CD4-positive, alpha-beta T cell treated with Interleukin-6 at 100 ng/mL for 8 hours (primary cell): Measurements from ENCODE around the gene SLC35A5.
A peak's percentile ranks its signal among the peaks of the same experiment; 100 is the strongest.

Experiments
- DNase-seq: peaks from one replicate; pipeline ENCODE4 v3.0.0-alpha.2; 2020; ENCODE audit warnings: mixed read lengths, low spot score

The SLC35A5 gene

DNA sequence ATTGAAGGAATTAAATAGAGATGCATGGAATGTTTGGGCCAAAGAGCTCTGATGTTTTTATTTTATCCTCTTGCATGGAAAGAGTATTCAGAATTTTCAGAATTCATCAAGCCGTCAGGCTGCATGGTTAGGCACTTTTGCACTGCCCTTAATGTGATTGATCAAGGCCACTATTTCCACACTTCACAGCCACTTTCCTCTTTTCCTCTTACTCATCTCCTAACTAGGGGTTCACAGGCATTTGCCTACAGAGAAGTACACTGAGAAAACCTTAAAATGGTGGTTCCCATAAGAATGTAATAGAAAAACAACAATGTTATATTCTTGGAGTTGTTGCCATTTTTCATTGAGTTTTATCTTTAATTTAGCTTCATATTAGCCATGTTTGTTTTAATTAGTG, 10.9 kb downstream of the SLC35A5 start:
- DNase-seq: no peak

GRCh38 chr3:112579232-112579631, 17.4 kb downstream of the SLC35A5 start:
- no peak for DNase-seq

GRCh38 chr3:112579697-112580096, 17.9 kb downstream of the SLC35A5 start:
- DNase-seq: no peak

DNA sequence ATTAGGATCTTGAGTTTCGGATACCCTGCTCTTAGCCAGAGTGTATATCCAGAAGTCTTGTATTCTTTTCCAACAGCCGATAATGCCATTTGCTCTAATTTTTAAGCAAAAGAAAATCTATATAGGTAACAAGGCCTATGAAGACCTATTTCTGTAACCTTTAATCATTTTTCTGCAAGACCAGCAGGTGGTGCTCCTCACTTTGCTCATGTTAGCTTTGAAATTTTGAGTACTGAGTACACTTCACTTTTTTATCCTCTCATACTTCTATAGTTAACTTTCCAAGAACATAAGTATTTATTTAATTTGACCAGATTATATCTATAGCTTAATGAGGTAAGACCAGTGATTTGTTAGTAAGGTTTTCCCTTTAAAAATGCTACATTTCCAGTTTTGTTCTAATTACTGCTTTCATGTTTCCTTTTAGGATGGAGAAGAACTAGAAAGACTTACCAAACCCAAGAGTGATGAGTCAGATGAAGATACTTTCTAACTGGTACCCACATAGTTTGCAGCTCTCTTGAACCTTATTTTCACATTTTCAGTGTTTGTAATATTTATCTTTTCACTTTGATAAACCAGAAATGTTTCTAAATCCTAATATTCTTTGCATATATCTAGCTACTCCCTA, 20.5 kb downstream of the SLC35A5 start:
- peak; percentile 11 for DNase-seq

GRCh38 chr3:112583105-112583504, 21.3 kb downstream of the SLC35A5 start:
- no peak for DNase-seq

GRCh38 chr3:112585782-112586181, 23.9 kb downstream of the SLC35A5 start:
- DNase-seq: no peak

DNA sequence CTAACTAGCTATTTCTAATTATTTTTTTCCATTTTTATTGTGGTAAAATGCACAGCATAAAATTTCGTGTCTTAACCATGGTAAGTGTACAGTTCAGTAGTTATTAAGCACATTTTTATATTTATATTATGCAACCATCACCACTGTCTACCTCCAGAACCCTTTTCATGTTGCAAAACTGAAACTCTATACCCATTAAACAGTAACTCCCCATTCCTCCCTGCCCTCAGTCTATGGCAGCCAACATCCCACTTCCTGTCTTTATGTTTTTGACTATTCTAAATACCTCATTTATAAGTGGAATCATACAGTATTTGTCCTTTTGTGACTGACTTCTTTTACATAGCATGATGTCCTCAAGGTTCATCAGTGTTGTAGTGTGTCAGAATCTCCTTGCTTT, 25.5 kb downstream of the SLC35A5 start:
- DNase-seq: no peak

DNA sequence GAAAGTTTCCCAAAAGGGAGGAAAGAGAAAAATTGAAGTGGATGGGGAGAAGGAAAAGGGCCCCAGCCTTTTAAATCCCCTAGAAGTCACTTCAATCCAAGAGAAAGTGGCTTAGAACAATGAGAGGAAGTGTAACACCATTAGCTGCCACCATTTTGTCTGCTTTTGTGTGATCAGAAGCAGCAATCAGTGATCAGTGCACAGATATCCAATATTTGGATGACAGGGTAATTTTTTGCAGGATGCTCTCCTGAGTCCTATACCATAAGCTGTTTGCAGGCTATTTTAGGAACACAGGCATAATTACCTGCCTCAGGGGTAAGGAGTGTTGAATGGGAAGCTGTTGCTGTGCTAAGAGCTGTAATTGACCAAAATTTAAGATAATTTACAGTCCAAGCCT, 31.4 kb downstream of the SLC35A5 start:
- DNase-seq: no peak

GRCh38 chr3:112594856-112595255, 33.0 kb downstream of the SLC35A5 start:
- DNase-seq: no peak

DNA sequence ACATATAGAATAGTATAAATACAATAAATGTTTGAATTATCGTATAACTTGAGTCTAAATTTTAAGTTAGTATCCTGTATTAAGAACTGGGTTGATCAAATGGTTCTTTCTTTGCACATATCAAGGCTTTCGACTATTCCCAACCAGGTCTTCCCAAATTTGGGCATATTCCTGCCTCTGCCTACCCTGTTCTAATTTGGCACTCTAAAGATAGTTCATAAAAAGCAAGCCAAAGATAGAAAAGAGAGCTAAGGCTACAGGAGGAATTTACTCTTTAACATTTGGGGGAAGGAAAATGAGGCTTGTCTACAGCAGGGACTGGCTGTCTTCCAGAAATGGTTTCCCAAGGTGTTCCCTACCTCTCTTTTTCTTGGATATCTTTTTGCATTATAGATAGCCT, 36.1 kb downstream of the SLC35A5 start:
- DNase-seq: no peak

DNA sequence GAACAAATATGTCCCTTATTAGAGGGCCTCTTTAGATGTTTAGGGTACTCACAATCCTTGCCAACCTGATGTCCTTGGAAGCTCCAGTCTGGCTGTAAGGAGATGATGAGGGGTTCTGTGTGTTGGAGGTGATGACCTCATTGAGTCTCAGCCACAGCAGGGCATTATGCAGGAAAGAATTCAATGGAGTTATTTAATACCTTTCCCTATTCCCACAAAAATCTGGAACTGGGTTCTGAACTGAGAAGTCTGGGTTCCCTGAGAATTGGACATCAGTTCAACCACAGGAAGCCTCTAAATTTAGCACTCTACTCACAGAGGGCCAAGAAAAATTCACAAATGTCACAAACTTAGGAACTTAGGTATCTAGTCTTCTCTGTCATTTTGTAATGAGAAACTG, 36.9 kb downstream of the SLC35A5 start:
- DNase-seq: no peak

GRCh38 chr3:112602217-112602838, 40.5 kb downstream of the SLC35A5 start:
- DNase-seq: no peak

GRCh38 chr3:112604536-112604935, 42.7 kb downstream of the SLC35A5 start:
- no peak for DNase-seq

GRCh38 chr3:112605285-112605684, 43.4 kb downstream of the SLC35A5 start:
- DNase-seq: no peak

DNA sequence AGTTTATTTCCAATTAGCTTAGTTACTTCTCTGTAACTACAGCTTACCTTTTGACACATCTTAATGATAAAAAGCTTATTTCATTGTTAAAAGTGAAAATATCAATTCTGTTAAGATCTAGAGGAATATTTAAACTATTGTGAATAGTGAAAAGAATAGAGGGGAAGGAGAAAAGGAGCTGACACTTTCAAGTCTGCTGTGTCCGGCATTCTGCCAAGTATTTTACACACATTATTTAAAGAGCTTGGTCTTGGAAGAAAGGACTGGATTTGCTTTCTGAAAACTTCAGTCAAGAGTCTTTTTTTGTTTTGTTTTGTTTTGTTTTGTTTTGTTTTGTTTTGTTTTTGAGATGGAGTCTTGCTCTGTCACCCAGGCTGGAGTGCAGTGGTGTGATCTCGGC, 44.3 kb downstream of the SLC35A5 start:
- no peak for DNase-seq

DNA sequence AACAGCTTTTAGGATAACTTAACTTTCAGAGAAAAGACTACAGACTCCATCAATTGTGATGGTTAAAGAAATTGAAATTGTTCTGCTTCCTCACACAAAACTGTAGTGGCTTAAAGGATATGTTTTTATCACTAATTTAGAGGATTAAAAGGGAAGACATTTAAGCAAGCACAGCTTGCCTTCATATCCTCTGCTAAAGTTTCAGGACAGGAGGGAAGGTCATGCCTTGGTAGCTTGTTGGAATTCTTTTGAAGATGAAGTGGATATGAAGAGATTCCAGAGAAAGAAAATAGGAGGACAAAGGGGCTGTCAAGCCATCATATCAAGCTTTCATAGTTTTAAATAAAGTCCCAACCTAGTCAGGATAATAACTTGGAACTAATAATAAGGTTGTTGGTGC, 46.0 kb downstream of the SLC35A5 start:
- DNase-seq: no peak

DNA sequence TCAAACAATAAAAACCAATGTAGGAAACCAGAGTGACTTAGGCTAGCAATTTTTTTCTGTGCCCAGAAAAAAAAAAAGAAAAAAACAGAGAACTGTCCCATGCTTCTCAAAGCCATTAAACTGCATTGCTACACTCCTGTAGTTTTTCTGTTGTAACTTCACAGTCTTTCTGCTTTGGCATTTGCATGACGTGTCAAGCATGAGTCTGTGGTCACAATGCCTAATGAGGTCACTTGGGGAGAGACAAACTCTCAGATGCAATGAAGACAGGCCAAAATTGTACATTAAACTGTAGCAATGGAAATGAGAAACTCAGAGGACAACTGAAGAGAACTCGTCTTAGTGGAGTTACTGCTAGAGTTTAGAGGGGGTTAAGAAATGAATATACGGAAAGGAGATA, 48.3 kb downstream of the SLC35A5 start:
- DNase-seq: no peak

DNA sequence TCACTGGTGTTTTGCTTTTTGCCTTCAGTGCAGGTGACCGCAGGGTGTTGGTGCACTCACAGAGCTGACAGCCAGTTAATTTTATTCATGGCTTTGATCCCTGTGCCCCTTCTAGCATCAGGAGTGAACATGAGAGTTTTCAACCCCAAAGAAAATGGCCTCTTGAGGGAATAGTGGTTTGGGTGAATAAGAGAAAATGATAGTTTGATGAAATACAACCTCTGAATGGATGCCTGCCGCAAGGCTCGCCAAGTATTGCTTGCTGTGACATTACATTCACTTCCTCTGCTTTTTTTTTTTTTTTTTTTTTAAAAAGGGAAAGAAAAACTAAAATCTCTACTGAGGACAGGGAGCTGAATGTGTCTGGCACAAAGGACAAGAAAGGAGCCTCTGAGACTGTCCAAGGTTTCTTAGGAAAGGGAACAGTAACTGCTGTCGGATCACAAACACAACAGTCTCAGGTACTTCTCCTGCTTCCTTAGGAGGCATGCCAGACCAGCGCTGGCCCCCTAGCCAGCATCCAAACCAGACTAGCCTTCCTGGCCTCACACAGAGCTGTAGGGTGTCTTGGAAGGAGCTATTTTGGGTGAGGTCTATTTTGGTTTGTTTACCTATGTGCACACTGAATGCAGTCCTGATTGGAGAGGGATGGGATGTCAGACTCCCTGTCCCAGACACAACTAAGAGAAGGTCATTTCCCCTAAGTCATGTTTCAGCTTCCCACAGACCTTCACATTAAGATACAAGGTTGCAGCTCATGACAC, 50.1 kb downstream of the SLC35A5 start:
- DNase-seq: no peak

- no peak for DNase-seq
Measured at GRCh38 chr3:112615989-112616731, 54.3 kb downstream of the SLC35A5 start.

GRCh38 chr3:112617285-112617684, 55.4 kb downstream of the SLC35A5 start:
- no peak for DNase-seq

DNA sequence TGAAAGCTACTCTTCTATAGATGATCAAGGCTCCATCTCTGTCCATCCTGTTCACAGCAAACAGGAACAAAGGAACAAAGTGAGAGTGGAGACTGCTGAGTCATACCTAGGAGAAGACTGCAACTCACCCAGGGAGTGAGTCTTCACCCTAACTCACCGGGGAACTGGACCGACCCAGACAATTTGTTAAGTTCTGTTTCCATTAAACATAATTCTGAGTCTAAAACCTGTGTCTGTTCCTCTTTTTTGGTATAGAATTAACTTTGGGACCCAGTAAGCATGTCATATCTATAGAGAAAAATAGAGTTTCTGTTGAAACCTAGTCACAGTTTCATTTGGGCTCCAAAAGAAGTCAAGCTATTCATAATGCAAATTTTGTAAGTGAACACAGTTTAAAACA, 57.5 kb downstream of the SLC35A5 start:
- no peak for DNase-seq

DNA sequence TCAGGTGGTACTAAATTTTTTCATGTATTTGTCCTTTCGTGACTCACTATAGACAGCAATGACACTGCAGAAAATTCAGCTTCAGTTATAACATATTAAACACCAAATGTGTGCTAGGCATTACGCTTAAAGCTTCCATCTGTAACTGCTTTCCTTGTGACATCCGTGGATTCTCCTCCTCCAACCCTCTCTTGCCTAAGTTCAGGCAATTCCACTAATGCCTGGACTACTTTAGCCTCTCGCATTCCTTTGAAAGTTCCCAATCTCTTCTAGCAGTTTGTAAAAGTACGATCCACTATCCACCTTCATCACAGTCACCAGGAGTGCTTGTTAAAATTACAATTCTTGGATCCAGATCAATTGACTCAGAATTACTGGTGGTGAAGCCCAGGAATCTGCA, 61.4 kb downstream of the SLC35A5 start:
- no peak for DNase-seq

DNA sequence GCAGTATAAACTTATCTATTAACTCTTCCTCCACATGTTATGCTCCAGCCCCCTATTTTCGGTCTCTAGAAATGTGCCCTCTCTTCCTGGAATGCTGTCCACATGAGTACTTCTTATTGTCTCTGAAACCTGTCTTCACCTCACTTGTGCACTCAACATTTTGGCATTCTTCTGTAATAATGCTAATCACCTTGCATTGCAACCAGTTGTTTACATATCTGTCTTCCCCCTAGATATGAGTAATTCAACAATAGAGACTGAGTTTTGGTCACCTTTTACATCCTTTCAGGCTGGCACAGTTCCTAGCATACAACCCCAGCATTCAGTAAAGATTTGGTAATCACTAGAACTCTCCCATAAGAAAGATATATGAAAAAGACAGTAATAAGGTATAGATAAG, 61.9 kb downstream of the SLC35A5 start:
- DNase-seq: no peak
